GM12878 (cell line): ENCODE results near the gene HIVEP3. TPM values are rescaled to one million over a fixed set of nuclear protein-coding genes. Genes with fewer than 3 reads are reported as not detected.
A peak's percentile ranks its signal among the peaks of the same experiment; 100 is the strongest.

Source experiments
- ATAC-seq: fragments of 200-7000 bp; cut with Tn5 transposase; 3 replicates; pipeline ENCODE4 v1.9.1; 2020; ENCODE audit warnings: mild to moderate bottlenecking, moderate library complexity
- BruUV-seq: library from RNA; stranded (reverse); fragments of 400-500 nt; replicated peaks from 2 replicates; lab custom pipeline; 2021; lab: Mats Ljungman, UMichigan
- CTCF ChIA-PET: fragments of 300-600 bp; sonication (Branson Sonifier 250); formaldehyde crosslinking; extraction: SDS; loops from one replicate; lab custom pipeline; 2021; ENCODE audit warnings: inconsistent platforms; lab: Yijun Ruan, JAX
- POLR2A ChIA-PET: fragments of 350-600 bp; formaldehyde crosslinking; extraction: SDS; loops from one replicate; lab custom pipeline; 2021; ENCODE audit warnings: inconsistent platforms; lab: Charles Lee
- RAD21 ChIA-PET: fragments of 300-600 bp; sonication (Branson Sonifier 250); formaldehyde crosslinking; loops from one replicate; lab custom pipeline; 2023; ENCODE audit warnings: antibody characterized with exemption; ENCODE audit not compliant: unreplicated experiment; lab: Charles Lee
- SMC1A ChIA-PET: fragments of 300-600 bp; sonication (Branson Sonifier 250); formaldehyde crosslinking; loops from one replicate; lab custom pipeline; 2023; ENCODE audit not compliant: unreplicated experiment, uncharacterized antibody; lab: Charles Lee
- DNase-seq: peaks from one replicate; pipeline ENCODE4 v3.0.0-alpha.2; 2011; ENCODE audit warnings: low read depth, low spot score
- FAIRE-seq: peaks from 3 replicates; lab custom pipeline; 2011; peaks lifted over from hg19 to GRCh38; lab: Jason Lieb, UNC
- H2AFZ ChIP-seq: 2 replicates; pipeline ENCODE4 v1.6.0; 2011; ENCODE audit warnings: low read depth, low read length, control low read depth; ENCODE audit not compliant: control insufficient read depth
- H3K27ac ChIP-seq: 2 replicates; pipeline ENCODE4 v1.5.1; 2011; ENCODE audit warnings: control low read depth; ENCODE audit not compliant: control insufficient read depth, insufficient read depth
- H3K27me3 ChIP-seq, 2 experiments: replicated peaks in 1 of 2; 2 replicates each; pipeline versions ENCODE4 v1.6.0 to v1.6.1; 2011; ENCODE audit warnings: low read length in 1 of 2; ENCODE audit not compliant: control insufficient read depth in 2 of 2, insufficient read depth in 2 of 2
- H3K36me3 ChIP-seq, 2 experiments: 2 replicates each; pipeline ENCODE4 v1.5.1; 2011; ENCODE audit warnings: low read length in 1 of 2; ENCODE audit not compliant: control insufficient read depth in 2 of 2, insufficient read depth in 2 of 2
- H3K4me1 ChIP-seq: 2 replicates; pipeline ENCODE4 v1.6.1; 2011; ENCODE audit warnings: mild to moderate bottlenecking, low read length, moderate library complexity, mixed read lengths; ENCODE audit not compliant: control insufficient read depth, insufficient read depth
- H3K4me2 ChIP-seq: 2 replicates; pipeline ENCODE4 v1.6.0; 2011; ENCODE audit warnings: control low read depth; ENCODE audit not compliant: control insufficient read depth, insufficient read depth
- H3K4me3 ChIP-seq: fragments of 200-600 bp; sonication (generic); 2 replicates; pipeline ENCODE4 v1.5.1; 2016
- H3K79me2 ChIP-seq: 2 replicates; pipeline ENCODE4 v1.6.0; 2011; ENCODE audit warnings: low read length; ENCODE audit not compliant: control insufficient read depth, insufficient read depth
- H3K9ac ChIP-seq: 2 replicates; pipeline ENCODE4 v1.8.0; 2011; ENCODE audit warnings: low read length, control low read depth, mixed read lengths; ENCODE audit not compliant: control insufficient read depth, insufficient read depth
- H3K9me3 ChIP-seq: replicated peaks from 3 replicates; pipeline ENCODE4 v1.5.1; 2011; ENCODE audit warnings: mild to moderate bottlenecking, low read length; ENCODE audit not compliant: control insufficient read depth, insufficient read depth
- H4K20me1 ChIP-seq: 2 replicates; pipeline ENCODE4 v1.6.0; 2011; ENCODE audit not compliant: control insufficient read depth, insufficient read depth
- BHLHE40 ChIP-seq, 2 experiments: fragments of 450-650 bp in 1 of 2; IDR thresholded peaks; 2 replicates each; pipeline ENCODE4 v1.6.1; 2011 to 2017; ENCODE audit warnings: low read depth in 2 of 2, borderline replicate concordance in 1 of 2, improper control_type of control experiment in 1 of 2, low read length in 1 of 2, mild to moderate bottlenecking in 1 of 2
- CTCF ChIP-seq, 3 experiments: IDR thresholded peaks in 2 of 3; conservative IDR thresholded peaks in 1 of 3; 2 replicates each; pipeline ENCODE4 v1.5.1; 2011; ENCODE audit warnings: low read depth in 3 of 3, low read length in 3 of 3, mild to moderate bottlenecking in 3 of 3, control low read depth in 2 of 3, moderate library complexity in 2 of 3, inconsistent platforms in 1 of 3, mixed read lengths in 1 of 3; ENCODE audit not compliant: control insufficient read depth in 2 of 3, insufficient read depth in 1 of 3; ENCODE audit errors: extremely low read depth in 1 of 3
- MXI1 ChIP-seq: fragments of 150-350 bp; IDR thresholded peaks from 2 replicates; pipeline ENCODE4 v1.6.1; 2011; ENCODE audit warnings: low read depth, mild to moderate bottlenecking, inconsistent platforms, low read length, improper control_type of control experiment
- TBL1XR1 ChIP-seq: IDR thresholded peaks from 2 replicates; pipeline ENCODE4 v1.6.1; 2012; ENCODE audit warnings: low read depth, low read length, improper control_type of control experiment
- WGBS: methylation state at CpG from one replicate; pipeline ENCODE4 v1.1.6; 2016; ENCODE audit warnings: low lambda C conversion rate; ENCODE audit not compliant: insufficient replicate concordance, insufficient coverage; ENCODE audit errors: missing lambda C conversion rate; 5-methylcytosine and 5-hydroxymethylcytosine counted together
- in situ Hi-C: fragments of 300-500 bp; cut with MboI; formaldehyde crosslinking; loops from 9 replicates; pipeline ENCODE4 v1.14.3; 2018; ENCODE audit warnings: mixed read lengths
- intact Hi-C: fragments of 100-400 bp; cut with micrococcal nuclease; formaldehyde crosslinking; loops from one replicate; pipeline ENCODE4 v1.14.2; 2022; ENCODE audit not compliant: unreplicated experiment
- polyA plus RNA-seq, 11 experiments: library from polyadenylated mRNA; depleted of rRNA in 4 of 11; unstranded in 6 of 11; stranded (reverse) in 5 of 11; fragments of >200 nt; fragmentation: Nextera tagmentation in 4 of 11; fragmentation: Illumina TruSeq in 1 of 11; extraction: Ambion mirVana in 4 of 11; extraction: Trizol in 1 of 11; gene quantifications; 1 replicate in 1 of 11; 2 replicates in 10 of 11; pipeline versions ENCODE4 v1.2.1 to v1.2.3, GENCODE V29; 2011 to 2016; ENCODE audit warnings: inconsistent platforms in 2 of 11, missing spikeins in 2 of 11, low read depth in 1 of 11
- total RNA-seq, 4 experiments: library from RNA; depleted of rRNA in 3 of 4; stranded (reverse); fragments of >200 nt in 3 of 4; fragmentation: Illumina TruSeq in 1 of 4; extraction: Trizol in 1 of 4; gene quantifications; 2 replicates each; pipeline versions ENCODE4 v1.2.1 to v1.2.3, GENCODE V29; 2013 to 2021

HIVEP3 gene
- total and polyA plus RNA-seq, 10 of the 15 experiments (the other 5 are each of a cell fraction or from before 2014, with no cell fraction given), result 1.8 to 13.6 (median 3.8) TPM

- H2AFZ ChIP-seq, result no peak overlapping the region
- H3K9me3 ChIP-seq, result no peaks in the 10 kb centered on the region
- peak overlapping the region; percentile 70 for H3K4me2 ChIP-seq
- 79% methylated on average over 8 of the region's 8 CpGs for whole genome bisulfite sequencing
- in situ Hi-C loops, result no loop called here
- RAD21 ChIA-PET, result interaction anchor here (0.8 to 8.5 kb wide), 13 partner anchors 13 to 152 kb away, joined by 3 to 61 read pairs (median 5); no protein-coding TSS in a partner anchor
- DNase-seq (no peak), FAIRE-seq (no peak), ATAC-seq (peak; percentile 1)
- TF ChIP-seq MXI1 (no peak), BHLHE40 (IDR thresholded peaks at IDR 0.05; ENCODE audit: borderline replicate concordance in 1 of 2, low read depth in 2 of 2, low read length in 1 of 2) (0 out of 4 replicates have a peak, but pooled peaks of 1 of the 2 experiments have one; percentile 12)
- no peaks in the 10 kb centered on the region for H4K20me1 ChIP-seq
- CTCF ChIA-PET, result interaction anchor here (0.7 to 3.6 kb wide), 5 partner anchors 41 to 313 kb away, joined by 3 to 18 read pairs (median 3); no protein-coding TSS in a partner anchor
- H3K9ac ChIP-seq, result 0 out of 2 replicates have a peak overlapping the region, but pooled peaks have one; percentile 7
- SMC1A ChIA-PET, result interaction anchor here (0.8 to 6.0 kb wide), 10 partner anchors 14 to 231 kb away, joined by 3 to 39 read pairs (median 6); no protein-coding TSS in a partner anchor
- peak overlapping the region; percentile 63; the same call in 1 of the 2 replicates for H3K27ac ChIP-seq
- no TSS peak for BruUV-seq
- intact Hi-C loops, result loop anchor here (2.0 to 5.0 kb wide), 4 partner anchors 53 to 226 kb away; no protein-coding TSS in a partner anchor
- 0 out of 2 replicates have a peak, but pooled peaks cover 3% of the 10 kb centered on the region for H3K79me2 ChIP-seq
- no peak overlapping the region for H3K4me3 ChIP-seq
- H3K36me3 ChIP-seq, result no peaks in the 10 kb centered on the region
- peaks cover 86% of the 10 kb centered on the region for H3K4me1 ChIP-seq
- POLR2A ChIA-PET, result interaction anchor here (0.9 to 5.4 kb wide), 5 partner anchors 9 to 107 kb away, joined by 3 to 33 read pairs (median 3); no protein-coding TSS in a partner anchor
- H3K27me3 ChIP-seq, result no peaks in the 10 kb centered on the region
These were observed 112.8 kb downstream of the HIVEP3 start for GRCh38 chr1:41805771-41806471.

- H4K20me1 ChIP-seq, result no peaks in the 10 kb centered on the region
- ChIA-PET CTCF (interaction anchor here (0.8 to 4.1 kb wide), 13 partner anchors 8 to 231 kb away, joined by 3 to 22 read pairs (median 3); no protein-coding TSS in a partner anchor), POLR2A (interaction anchor here (0.7 to 5.4 kb wide), 4 partner anchors 12 to 63 kb away, joined by 3 to 33 read pairs (median 3); no protein-coding TSS in a partner anchor)
- peaks cover 86% of the 10 kb centered on the region for H3K4me1 ChIP-seq
- H3K9ac ChIP-seq, result no peak overlapping the region
- TF ChIP-seq TBL1XR1, result no peak
- 0 out of 6 replicates have a peak, but pooled peaks of 1 of the 3 experiments have one; percentile 1 for TF ChIP-seq CTCF (IDR thresholded peaks at IDR 0.05 in 2 of 3, conservative IDR thresholded peaks at IDR 0.05 in 1 of 3; ENCODE audit: control insufficient read depth in 2 of 3, extremely low read depth in 1 of 3, insufficient read depth in 1 of 3, low read depth in 3 of 3, low read length in 3 of 3)
- TF ChIP-seq, all 136 proteins: peak for 1
- Histone ChIP-seq H3K27me3 (no peaks in the 10 kb centered on the region), H3K9me3 (no peaks in the 10 kb centered on the region; the same call in 2 of the 3 replicates), H3K79me2 (0 out of 2 replicates have a peak, but pooled peaks cover 3% of the 10 kb centered on the region), H3K4me3 (no peak overlapping the region), H3K36me3 (no peaks in the 10 kb centered on the region), H2AFZ (no peak overlapping the region; the same call in 1 of the 2 replicates), H3K27ac (peak overlapping the region; percentile 6; the same call in 1 of the 2 replicates), H3K4me2 (no peak overlapping the region)
- ATAC-seq, result peak; percentile 8
- in situ Hi-C loops, result no loop called here
- intact Hi-C loops, result no loop called here
- ChIA-PET RAD21 (interaction anchor here (0.7 to 8.5 kb wide), 15 partner anchors 15 to 150 kb away, joined by 3 to 61 read pairs (median 6); no protein-coding TSS in a partner anchor), SMC1A (interaction anchor here (0.9 to 6.0 kb wide), 17 partner anchors 9 to 229 kb away, joined by 3 to 39 read pairs (median 5); no protein-coding TSS in a partner anchor)
- FAIRE-seq, result no peak
- DNase-seq, result no peak
- BruUV-seq, result no TSS peak
- WGBS, result 64% methylated on average over 5 of the region's 5 CpGs
These were observed 114.5 kb downstream of the HIVEP3 start for GRCh38 chr1:41804176-41804575.
